Measurements from ENCODE around the gene AFF3.

Gene AFF3

GRCh38 chr2:99880148-99880963 is 262.0 kb downstream of the AFF3 start:
- no peak overlapping the region for H3K27ac ChIP-seq (ENCODE audit: low read length)
- H3K27me3 ChIP-seq (ENCODE audit: control insufficient read depth, insufficient read depth, low read length): no peaks in the 10 kb centered on the region
- H3K36me3 ChIP-seq (ENCODE audit: control insufficient read depth, low read depth, low read length): no peaks in the 10 kb centered on the region
- H3K4me1 ChIP-seq (ENCODE audit: control insufficient read depth, low read depth, low read length): peaks cover 12% of the 10 kb centered on the region
- H3K9ac ChIP-seq (ENCODE audit: low read length): no peak overlapping the region
- no peaks in the 10 kb centered on the region for H3K9me3 ChIP-seq (ENCODE audit: control insufficient read depth, low read depth, low read length)
- H3K4me3 ChIP-seq (ENCODE audit: low read length): no peak overlapping the region

GRCh38 chr2:99879481-99879880 is 262.9 kb downstream of the AFF3 start:
- H3K36me3 ChIP-seq (ENCODE audit: control insufficient read depth, low read depth, low read length): no peaks in the 10 kb centered on the region
- H3K4me3 ChIP-seq (ENCODE audit: low read length): no peak overlapping the region
- H3K27ac ChIP-seq (ENCODE audit: low read length): no peak overlapping the region
- no peaks in the 10 kb centered on the region for H3K27me3 ChIP-seq (ENCODE audit: control insufficient read depth, insufficient read depth, low read length)
- H3K9ac ChIP-seq (ENCODE audit: low read length): no peak overlapping the region
- H3K9me3 ChIP-seq (ENCODE audit: control insufficient read depth, low read depth, low read length): no peaks in the 10 kb centered on the region
- H3K4me1 ChIP-seq (ENCODE audit: control insufficient read depth, low read depth, low read length): peaks cover 12% of the 10 kb centered on the region

GRCh38 chr2:99878581-99879350 is 263.6 kb downstream of the AFF3 start:
- no peak overlapping the region for H3K4me3 ChIP-seq (ENCODE audit: low read length)
- H3K36me3 ChIP-seq (ENCODE audit: control insufficient read depth, low read depth, low read length): no peaks in the 10 kb centered on the region
- H3K9ac ChIP-seq (ENCODE audit: low read length): no peak overlapping the region
- no peaks in the 10 kb centered on the region for H3K27me3 ChIP-seq (ENCODE audit: control insufficient read depth, insufficient read depth, low read length)
- no peaks in the 10 kb centered on the region for H3K9me3 ChIP-seq (ENCODE audit: control insufficient read depth, low read depth, low read length)
- H3K27ac ChIP-seq (ENCODE audit: low read length): no peak overlapping the region
- peaks cover 12% of the 10 kb centered on the region for H3K4me1 ChIP-seq (ENCODE audit: control insufficient read depth, low read depth, low read length)

GRCh38 chr2:99877963-99878362 is 264.4 kb downstream of the AFF3 start:
- Histone ChIP-seq H3K36me3 (ENCODE audit: control insufficient read depth, low read depth, low read length) (no peaks in the 10 kb centered on the region), H3K4me3 (ENCODE audit: low read length) (no peak overlapping the region), H3K9ac (ENCODE audit: low read length) (no peak overlapping the region), H3K27ac (ENCODE audit: low read length) (no peak overlapping the region), H3K9me3 (ENCODE audit: control insufficient read depth, low read depth, low read length) (no peaks in the 10 kb centered on the region), H3K4me1 (ENCODE audit: control insufficient read depth, low read depth, low read length) (peaks cover 12% of the 10 kb centered on the region), H3K27me3 (ENCODE audit: control insufficient read depth, insufficient read depth, low read length) (no peaks in the 10 kb centered on the region)

GRCh38 chr2:99876956-99877355 is 265.4 kb downstream of the AFF3 start:
- H3K27me3 ChIP-seq (ENCODE audit: control insufficient read depth, insufficient read depth, low read length): no peaks in the 10 kb centered on the region

GRCh38 chr2:99875627-99876201 is 266.7 kb downstream of the AFF3 start:
- Histone ChIP-seq H3K36me3 (ENCODE audit: control insufficient read depth, low read depth, low read length) (no peaks in the 10 kb centered on the region), H3K27ac (ENCODE audit: low read length) (no peak overlapping the region), H3K27me3 (ENCODE audit: control insufficient read depth, insufficient read depth, low read length) (no peaks in the 10 kb centered on the region), H3K9me3 (ENCODE audit: control insufficient read depth, low read depth, low read length) (no peaks in the 10 kb centered on the region), H3K9ac (ENCODE audit: low read length) (no peak overlapping the region), H3K4me1 (ENCODE audit: control insufficient read depth, low read depth, low read length) (no peaks in the 10 kb centered on the region), H3K4me3 (ENCODE audit: low read length) (no peak overlapping the region)

More at GRCh38 chr2:99876956-99877355, 265.4 kb downstream of the AFF3 start:
- Histone ChIP-seq H3K4me3 (ENCODE audit: low read length) (no peak overlapping the region), H3K4me1 (ENCODE audit: control insufficient read depth, low read depth, low read length) (peaks cover 5% of the 10 kb centered on the region), H3K9me3 (ENCODE audit: control insufficient read depth, low read depth, low read length) (no peaks in the 10 kb centered on the region), H3K9ac (ENCODE audit: low read length) (no peak overlapping the region), H3K27ac (ENCODE audit: low read length) (no peak overlapping the region), H3K36me3 (ENCODE audit: control insufficient read depth, low read depth, low read length) (no peaks in the 10 kb centered on the region)

GRCh38 chr2:99868260-99868659 is 274.1 kb downstream of the AFF3 start:
- H3K9me3 ChIP-seq (ENCODE audit: control insufficient read depth, low read depth, low read length): no peaks in the 10 kb centered on the region
- H3K4me3 ChIP-seq (ENCODE audit: low read length): no peak overlapping the region
- no peak overlapping the region for H3K9ac ChIP-seq (ENCODE audit: low read length)
- H3K4me1 ChIP-seq (ENCODE audit: control insufficient read depth, low read depth, low read length): no peaks in the 10 kb centered on the region
- H3K27ac ChIP-seq (ENCODE audit: low read length): no peak overlapping the region
- H3K27me3 ChIP-seq (ENCODE audit: control insufficient read depth, insufficient read depth, low read length): no peaks in the 10 kb centered on the region
- no peaks in the 10 kb centered on the region for H3K36me3 ChIP-seq (ENCODE audit: control insufficient read depth, low read depth, low read length)

- H3K36me3 ChIP-seq (ENCODE audit: control insufficient read depth, low read depth, low read length): no peaks in the 10 kb centered on the region
- no peaks in the 10 kb centered on the region for H3K27me3 ChIP-seq (ENCODE audit: control insufficient read depth, insufficient read depth, low read length)
- H3K9me3 ChIP-seq (ENCODE audit: control insufficient read depth, low read depth, low read length): no peaks in the 10 kb centered on the region
- no peak overlapping the region for H3K4me3 ChIP-seq (ENCODE audit: low read length)
- no peak overlapping the region for H3K27ac ChIP-seq (ENCODE audit: low read length)
- no peak overlapping the region for H3K9ac ChIP-seq (ENCODE audit: low read length)
- no peaks in the 10 kb centered on the region for H3K4me1 ChIP-seq (ENCODE audit: control insufficient read depth, low read depth, low read length)
These were observed 274.6 kb downstream of the AFF3 start for GRCh38 chr2:99867770-99868169.

- Histone ChIP-seq H3K27me3 (ENCODE audit: control insufficient read depth, insufficient read depth, low read length) (no peaks in the 10 kb centered on the region), H3K4me1 (ENCODE audit: control insufficient read depth, low read depth, low read length) (no peaks in the 10 kb centered on the region), H3K4me3 (ENCODE audit: low read length) (no peak overlapping the region), H3K27ac (ENCODE audit: low read length) (no peak overlapping the region), H3K9ac (ENCODE audit: low read length) (no peak overlapping the region), H3K36me3 (ENCODE audit: control insufficient read depth, low read depth, low read length) (no peaks in the 10 kb centered on the region), H3K9me3 (ENCODE audit: control insufficient read depth, low read depth, low read length) (no peaks in the 10 kb centered on the region)
These were observed 276.3 kb downstream of the AFF3 start for GRCh38 chr2:99865818-99866676.

- no peaks in the 10 kb centered on the region for H3K9me3 ChIP-seq (ENCODE audit: control insufficient read depth, low read depth, low read length)
These were observed 277.5 kb downstream of the AFF3 start for GRCh38 chr2:99864561-99865553.

More at GRCh38 chr2:99864561-99865553, 277.5 kb downstream of the AFF3 start:
- no peaks in the 10 kb centered on the region for H3K36me3 ChIP-seq (ENCODE audit: control insufficient read depth, low read depth, low read length)
- H3K4me3 ChIP-seq (ENCODE audit: low read length): no peak overlapping the region
- H3K4me1 ChIP-seq (ENCODE audit: control insufficient read depth, low read depth, low read length): no peaks in the 10 kb centered on the region
- H3K27me3 ChIP-seq (ENCODE audit: control insufficient read depth, insufficient read depth, low read length): no peaks in the 10 kb centered on the region
- H3K27ac ChIP-seq (ENCODE audit: low read length): no peak overlapping the region
- H3K9ac ChIP-seq (ENCODE audit: low read length): no peak overlapping the region

All from iPS-18a (cell line).